Hematopoietic multipotent progenitor cell treated with erythropoietin and hydrocortisone succinate and interleukin-3 and kit ligand, for 15 days (in vitro differentiated cells): ENCODE measurements around the gene UGT1A8.
"Not testable (repeated sequence)": the region's sequence is repeated elsewhere in the genome, so short reads cannot be mapped to it uniquely, and the experiment has no call there.

Experiments used
- DNase-seq: peaks from one replicate; pipeline ENCODE4 v3.0.0-alpha.2; 2015; ENCODE audit warnings: low spot score

The UGT1A8 gene

DNA sequence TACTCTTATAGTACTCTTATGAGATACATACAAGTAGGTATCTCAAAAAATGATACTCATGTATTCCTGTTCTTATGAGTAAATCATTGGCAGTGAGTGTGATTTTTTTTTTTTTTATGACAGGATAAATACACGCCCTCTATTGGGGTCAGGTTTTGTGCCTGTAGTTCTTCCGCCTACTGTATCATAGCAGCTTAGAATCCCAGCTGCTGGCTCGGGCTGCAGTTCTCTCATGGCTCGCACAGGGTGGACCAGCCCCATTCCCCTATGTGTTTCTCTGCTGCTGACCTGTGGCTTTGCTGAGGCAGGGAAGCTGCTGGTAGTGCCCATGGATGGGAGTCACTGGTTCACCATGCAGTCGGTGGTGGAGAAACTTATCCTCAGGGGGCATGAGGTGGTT is at the start of gene UGT1A8:
Gene UGT1A8, plus strand, starts transcription at position 158 of the 400 bp plus-strand sequence. Its CDS starts 75 bp downstream, at position 233.
- not testable (repeated sequence) for DNase-seq

DNA sequence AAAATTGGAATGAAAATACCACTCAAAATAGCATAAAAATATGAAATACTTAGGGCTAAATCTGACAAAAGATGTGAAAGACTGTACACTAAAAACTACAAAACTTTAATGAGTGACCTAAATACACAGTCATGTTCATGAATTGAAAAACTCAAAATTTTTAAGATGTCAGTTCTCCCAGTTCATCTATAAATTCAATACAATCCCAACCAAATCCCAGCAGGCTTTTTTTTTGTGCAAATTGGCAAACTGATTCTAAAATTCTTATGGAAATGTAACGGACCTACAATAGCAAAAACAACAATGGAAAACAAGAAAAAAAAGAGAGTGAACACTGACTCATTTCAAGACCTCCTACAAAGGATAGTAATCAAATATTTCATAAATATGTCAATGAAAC is 46.4 kb upstream of the UGT1A8 start:
- no peak for DNase-seq

DNA sequence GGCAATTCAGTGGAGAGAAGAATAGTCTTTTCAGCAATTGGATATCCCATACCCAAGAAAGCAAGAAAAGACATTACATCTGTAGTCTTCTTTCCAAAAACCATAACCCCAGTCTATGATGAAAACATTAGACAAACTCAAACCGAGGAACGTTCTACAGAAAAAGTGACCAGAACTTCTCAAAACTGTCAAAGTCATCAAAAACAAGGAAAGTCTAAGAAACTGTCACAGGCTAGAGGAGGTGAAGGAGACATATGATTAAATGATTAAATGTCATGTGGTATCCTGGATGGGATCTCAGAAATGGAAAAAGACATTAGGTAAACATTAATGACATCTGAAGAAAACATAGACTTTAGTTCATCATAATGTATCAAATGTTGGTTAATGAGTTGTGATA is 46.0 kb upstream of the UGT1A8 start:
- DNase-seq: no peak

DNA sequence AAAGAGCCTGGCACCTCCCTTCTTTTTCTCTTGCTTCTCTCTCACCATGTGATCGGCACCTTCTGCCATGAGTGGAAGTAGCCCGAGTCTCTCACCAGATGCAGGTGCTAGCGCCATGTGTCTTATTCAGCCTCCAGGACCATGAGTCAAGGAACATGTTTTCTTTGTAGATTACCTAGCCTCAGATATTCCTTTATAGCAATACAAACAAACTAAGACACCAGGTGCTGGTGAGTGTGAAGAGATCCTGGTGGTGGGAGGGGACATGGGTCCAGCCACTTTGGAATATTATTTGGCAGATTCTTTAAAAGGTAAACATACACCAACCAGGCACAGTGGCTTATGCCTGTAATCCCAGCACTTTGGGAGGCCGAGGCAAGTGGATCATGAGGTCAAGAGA is 45.0 kb upstream of the UGT1A8 start:
- DNase-seq: no peak

DNA sequence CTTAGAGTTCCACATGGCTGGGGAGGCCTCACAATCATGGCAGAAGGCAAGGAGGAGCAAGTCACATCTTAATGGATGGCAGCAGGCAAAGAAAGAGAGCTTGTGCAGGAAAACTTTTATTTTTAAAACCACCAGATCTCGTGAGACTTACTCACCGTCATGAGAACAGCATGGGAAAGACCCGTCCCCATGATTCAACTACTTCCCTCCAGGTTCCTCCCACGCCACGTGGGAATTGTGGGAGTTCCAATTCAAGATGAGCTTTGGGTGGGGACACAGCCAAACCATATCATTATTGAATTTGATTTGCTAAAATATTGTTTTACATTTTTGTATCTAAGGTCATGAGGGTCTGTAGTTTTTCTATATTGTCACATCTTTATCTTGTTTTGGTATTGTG is 40.1 kb upstream of the UGT1A8 start:
- DNase-seq: not testable (repeated sequence)

DNA sequence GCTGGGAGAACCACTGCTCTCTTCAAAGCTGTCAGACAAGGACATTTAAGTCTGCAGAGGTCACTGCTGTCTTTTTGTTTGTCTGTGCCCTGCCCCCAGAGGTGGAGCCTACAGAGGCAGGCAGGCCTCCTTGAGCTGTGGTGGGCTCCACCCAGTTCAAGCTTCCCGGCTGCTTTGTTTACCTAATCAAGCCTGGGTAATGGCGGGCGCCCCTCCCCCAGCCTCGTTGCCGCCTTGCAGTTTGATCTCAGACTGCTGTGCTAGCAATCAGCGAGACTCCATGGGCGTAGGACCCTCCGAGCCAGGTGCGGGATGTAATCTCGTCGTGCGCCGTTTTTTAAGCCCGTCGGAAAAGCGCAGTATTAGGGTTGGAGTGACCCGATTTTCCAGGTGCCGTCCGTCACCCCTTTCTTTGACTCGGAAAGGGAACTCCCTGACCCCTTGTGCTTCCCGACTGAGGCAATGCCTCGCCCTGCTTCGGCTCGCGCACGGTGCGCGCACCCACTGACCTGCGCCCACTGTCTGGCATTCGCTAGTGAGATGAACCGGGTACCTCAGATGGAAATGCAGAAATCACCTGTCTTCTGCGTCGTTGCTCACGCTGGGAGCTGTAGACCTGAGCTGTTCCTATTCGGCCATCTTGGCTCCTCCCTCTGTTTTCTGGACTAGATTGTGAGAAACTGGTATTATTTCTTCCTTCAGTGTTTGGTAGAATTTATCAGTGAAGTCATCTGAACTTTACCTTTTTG is 34.0 kb upstream of the UGT1A8 start:
- DNase-seq: not testable (repeated sequence)

DNA sequence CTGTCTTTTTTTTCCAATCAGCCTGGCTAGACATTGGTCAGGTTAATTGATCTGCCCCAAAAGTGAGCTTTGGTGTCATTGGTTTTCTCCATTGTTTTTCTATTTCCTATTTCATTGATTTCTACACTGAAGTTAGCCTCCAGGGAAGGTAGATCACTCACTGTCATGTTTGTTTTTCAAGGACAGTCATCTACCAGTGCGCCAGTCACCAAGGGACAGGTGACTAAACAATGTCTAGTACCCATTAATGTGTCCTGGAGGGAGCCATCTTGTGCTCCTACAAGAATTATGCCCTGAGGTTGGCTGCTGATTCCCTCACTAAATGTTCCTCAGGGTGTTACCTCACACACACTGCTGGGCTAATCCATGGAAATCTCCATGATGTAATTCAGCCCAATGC is 33.2 kb upstream of the UGT1A8 start:
- no peak for DNase-seq

DNA sequence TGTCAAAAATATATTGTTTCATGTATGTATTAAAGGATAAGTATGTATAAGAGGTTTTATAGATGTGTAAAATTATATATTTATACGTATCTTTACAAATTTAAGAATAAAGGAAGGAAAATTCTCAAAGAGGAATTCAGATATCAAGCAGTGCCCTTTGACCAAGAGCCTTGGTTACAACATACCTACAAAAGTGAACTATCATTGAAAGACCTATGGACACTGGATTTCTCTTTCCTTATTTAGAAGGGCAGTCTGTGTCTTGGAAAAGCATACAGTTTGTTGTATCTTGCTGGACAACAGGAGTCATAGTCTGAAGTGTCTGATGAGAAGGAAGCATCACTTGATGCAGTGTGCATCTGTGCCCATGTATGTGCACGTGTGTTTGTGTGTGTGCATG is 29.0 kb upstream of the UGT1A8 start:
- no peak for DNase-seq

DNA sequence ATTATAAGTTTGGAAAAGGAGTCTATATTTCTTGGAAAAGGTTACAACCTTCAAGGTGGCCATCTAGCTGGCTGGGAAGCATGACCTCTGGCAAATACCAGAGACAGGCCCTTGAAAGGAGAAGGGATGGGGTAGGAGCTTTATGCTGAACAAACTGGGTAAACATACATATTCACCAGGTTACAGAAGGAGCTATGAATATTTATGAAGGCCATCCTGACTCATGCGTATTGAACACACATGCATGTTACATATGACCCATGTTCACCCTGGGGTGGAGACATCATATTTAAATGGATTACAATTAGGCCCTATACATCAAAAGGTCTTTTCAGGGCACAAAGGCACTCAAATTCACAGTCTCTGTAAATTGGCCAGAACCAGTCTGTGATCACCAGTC is 24.7 kb upstream of the UGT1A8 start:
- not testable (repeated sequence) for DNase-seq

DNA sequence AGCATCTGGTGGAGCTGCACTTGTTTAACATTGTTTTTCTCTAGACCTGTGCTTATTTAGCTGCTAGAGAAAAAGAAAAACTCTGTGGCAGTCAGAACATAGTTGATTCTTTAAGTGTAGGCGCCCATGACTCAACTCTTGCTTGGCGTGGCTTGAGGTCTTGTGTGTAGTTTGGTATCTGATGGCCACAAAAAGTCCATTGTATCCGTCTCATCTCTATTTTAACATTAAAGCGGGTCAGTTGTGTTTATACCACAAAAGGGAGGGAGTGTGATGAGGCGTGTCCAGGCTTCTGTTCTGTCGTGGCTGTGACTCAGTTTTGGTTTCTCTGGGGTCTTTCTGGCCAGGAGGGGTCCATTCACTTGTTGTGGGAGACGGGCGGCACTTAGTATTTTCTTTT is 24.2 kb upstream of the UGT1A8 start:
- DNase-seq: no peak

DNA sequence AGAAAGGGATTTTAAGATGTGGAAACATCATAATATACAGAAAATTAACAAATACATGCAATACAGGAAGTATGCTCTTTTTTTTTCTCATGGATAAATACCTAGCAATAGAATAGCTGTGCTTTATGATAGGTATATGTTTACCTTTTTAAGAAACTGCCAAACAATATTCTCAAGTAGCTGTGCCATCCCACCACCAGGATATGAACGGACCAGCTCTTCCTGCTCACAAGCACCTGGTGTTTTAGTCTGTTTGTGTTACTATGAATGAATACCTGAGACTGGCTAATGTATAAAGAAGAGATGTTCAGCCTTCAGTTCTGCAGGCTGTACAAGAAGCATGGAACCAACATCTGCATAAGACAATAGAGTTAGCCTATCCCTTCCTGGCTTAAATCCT is 19.9 kb upstream of the UGT1A8 start:
- DNase-seq: no peak

DNA sequence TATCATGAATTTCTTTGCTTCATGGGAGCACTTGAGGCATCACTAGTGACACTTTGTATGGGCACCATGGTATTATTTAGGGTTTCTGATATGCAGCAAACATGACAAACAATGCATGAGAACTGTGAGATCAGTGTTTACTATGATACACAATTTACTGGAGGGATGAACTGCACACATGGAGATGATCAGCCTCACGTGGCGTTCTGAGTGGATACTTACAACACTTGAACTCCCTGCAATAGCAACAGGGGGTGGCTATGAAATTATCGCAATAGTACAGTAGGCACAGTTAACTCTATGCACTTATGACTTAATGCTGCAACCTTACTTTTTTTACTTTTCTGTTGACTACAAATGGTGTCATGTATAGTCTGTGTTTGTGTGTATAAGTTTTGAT is 18.5 kb upstream of the UGT1A8 start:
- DNase-seq: no peak

DNA sequence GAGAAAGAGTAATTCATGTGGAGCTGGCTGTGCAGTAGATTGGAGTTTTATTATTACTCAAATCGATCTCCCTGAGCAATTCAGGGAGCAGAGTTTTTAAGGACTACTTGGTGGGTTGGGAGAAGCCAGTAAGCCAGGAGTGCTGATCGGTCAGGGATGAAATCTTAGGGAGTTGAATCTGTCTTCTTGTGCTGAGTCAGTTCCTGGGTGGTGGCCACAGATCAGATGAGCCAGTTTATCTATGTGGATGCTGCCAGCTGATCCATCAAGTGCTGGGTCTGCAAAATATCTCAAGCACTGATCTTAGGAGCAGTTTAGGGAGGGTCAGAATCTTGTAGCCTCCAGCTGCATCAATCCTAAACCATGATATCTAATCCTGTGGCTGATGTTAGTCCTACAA is 17.0 kb upstream of the UGT1A8 start:
- no peak for DNase-seq

DNA sequence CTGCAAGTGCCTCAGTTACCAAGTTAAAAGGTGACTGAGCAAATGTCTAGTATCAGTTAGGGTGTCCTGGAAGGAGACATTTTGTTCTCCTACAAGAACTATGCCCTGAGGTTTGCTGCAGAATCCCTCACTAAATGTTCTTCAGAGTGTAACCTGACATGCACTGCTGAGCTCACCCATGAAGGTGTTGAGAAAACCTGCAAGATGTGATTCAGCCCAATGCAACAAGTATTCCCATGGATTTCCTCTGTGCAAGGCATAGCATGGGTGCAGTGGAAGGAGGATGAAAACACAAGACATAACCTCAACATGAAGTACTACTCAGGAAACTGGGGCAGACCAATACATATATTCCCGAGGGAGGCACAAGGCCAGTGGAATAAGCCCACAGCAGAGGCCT is 15.4 kb upstream of the UGT1A8 start:
- DNase-seq: no peak

DNA sequence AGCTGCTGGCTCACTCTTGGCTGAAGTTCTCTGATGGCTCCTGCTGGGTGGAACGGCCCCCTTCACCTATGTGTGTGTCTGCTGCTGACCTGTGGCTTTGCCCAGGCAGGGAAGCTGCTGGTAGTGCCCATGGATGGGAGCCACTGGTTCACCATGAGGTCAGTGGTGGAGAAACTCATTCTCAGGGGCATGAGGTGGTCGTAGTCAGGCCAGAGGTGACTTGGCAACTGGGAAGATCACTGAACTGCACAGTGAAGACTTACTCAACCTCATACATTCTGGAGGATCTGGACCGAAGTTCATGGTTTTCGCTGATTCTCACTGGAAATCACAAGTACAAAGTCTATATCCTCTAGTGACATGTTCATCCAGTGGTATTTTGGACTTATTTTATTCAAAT is 13.9 kb upstream of the UGT1A8 start:
- no peak for DNase-seq

DNA sequence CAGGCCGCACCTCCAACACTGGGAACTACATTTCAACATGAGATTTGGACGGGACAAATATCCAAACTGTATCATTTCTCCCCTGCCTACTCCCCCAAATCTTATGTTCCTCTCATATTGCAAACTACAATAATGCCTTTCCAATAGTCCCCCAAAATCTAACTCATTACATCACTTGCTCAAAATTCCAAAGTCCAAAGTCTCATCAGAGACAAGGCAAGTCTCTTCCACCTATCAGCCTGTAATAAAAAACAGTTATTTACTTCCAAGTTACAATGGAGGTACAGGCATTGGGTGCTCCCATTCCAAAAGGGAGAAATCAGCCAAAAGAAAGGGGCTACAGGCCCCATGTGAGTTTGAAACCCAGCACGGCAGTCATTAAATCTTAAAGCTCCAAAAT is 12.6 kb upstream of the UGT1A8 start:
- no peak for DNase-seq

DNA sequence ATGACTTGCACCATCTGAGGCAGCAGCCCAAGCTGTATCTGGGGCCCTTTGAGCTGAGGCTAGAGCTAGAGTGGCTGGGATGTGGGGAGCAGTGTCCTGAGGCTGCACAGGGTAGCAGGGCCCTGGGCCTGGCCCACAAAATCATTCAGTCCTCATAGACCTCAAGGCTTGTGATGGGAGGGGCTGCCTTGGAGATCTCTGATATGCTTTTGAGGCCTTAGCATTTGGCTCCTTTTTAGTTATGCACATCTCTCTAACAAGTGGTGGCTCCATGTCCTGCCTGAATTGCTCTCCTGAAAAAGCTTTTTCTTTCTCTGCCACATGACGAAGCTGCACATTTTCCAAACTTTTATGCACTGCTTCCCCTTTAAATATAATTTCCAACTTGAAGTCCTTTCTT is 11.8 kb upstream of the UGT1A8 start:
- DNase-seq: no peak

DNA sequence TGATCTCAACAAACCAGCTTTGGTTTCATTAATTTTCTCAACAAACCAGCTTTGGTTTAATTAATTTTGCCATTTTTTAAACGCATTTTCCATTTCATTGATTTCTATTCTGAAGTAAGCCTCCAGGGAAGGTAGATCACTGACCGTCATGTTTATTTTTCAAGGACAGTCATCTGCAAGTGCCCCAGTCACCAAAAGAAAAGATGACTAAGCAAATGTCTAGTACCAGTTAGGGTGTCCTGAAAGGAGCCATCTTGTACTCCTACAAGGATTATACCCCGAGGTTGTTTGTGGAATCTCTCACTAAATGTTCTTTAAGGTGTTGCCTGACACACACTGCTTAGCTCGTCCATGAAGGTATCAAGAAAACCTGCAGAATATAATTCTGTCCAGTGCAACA is 6.1 kb upstream of the UGT1A8 start:
- DNase-seq: no peak

DNA sequence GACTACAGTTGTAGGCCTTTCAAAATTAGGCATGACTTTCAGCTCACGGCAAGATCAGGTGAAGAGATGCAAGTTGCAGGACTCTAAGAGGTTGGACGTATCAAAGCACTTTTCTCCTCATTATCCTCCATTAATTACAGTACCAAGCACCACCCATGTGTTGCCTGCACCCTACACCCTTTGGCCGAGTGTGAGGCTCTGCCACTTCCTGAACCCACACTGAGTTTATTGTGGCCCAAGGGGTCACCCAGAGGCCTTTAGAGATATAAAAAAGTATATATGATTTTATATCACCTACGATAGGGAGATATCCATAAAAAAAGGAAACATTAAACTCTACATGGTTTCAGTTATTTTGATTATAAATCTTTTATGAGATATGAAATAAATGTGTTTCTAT is 2.8 kb downstream of the UGT1A8 start:
- no peak for DNase-seq

DNA sequence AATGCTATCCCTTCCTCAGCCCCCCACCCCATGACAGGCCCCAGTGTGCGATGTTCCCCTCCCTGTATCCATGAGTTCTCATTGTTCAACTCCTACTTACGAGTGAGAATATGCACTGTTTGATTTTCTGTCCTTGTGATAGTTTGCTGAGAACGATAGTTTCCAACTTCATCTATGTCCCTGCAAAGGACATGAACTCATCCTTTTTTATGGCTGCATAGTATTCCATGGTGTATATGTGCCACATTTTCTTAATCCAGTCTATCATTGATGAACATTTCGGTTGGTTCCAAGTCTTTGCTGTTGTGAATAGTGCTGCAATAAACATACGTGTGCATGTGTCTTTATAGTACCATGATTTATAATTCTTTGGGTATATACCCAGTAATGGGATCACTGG is 4.4 kb downstream of the UGT1A8 start:
- not testable (repeated sequence) for DNase-seq

DNA sequence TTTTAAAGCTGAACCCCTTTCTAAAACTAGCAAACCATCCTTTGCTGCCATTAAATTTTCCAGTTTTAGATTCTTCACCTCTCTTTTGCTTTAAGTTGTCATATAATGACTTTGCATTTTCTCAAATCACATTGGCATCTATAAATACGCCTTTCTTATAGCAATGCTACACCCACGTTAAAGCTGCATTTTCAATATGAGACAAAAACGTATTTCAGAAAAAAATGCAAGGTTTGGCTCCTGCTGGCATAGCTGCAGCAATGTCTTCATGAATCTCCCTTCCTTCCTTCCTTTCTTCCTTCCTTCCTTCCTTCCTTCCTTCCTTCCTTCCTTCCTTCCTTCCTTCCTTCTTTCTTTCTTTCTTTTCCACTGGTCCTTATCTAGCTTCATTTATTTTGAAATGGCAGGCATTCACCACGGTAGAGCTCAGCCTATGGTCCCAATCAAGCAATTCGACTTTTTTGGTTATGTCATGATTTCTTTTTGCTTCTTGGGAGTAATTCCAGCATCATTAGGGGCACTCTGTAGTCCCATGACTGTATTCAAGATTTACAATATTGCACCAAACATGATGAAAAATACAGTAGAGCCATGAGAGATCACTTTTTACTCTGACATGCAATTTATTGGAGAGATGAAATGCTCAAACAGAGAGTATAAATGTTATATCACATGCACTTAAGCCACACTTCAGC is 10.0 kb downstream of the UGT1A8 start:
- no peak for DNase-seq

DNA sequence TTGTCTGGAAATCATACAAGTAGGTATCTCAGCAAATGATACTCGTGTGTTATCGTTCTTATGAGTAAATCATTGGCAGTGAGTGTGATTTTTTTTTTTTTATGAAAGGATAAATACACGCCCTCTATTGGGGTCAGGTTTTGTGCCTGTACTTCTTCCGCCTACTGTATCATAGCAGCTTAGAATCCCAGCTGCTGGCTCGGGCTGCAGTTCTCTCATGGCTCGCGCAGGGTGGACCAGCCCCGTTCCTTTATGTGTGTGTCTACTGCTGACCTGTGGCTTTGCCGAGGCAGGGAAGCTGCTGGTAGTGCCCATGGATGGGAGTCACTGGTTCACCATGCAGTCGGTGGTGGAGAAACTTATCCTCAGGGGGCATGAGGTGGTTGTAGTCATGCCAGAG is 18.9 kb downstream of the UGT1A8 start, which contains the start of gene UGT1A10:
Gene UGT1A10, plus strand, starts transcription at position 143 of the 400 bp plus-strand sequence. Its CDS starts 75 bp downstream, at position 218.
- DNase-seq: not testable (repeated sequence)

DNA sequence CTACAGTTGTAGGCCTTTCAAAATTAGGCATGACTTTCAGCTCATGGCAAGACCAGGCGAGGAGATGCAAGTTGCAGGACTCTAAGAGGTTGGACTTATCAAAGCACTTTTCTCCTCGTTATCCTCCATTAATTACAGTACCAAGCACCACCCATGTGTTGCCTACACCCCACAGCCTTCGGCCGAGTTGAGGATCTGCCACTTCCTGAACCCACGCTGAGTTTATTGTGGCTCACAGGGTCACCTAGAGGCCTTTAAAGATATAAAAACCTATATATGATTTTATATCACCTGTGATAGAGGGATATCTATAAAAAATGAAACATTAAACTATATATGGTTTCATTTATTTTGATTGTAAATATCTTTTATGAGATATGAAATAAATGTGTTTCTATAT is 21.4 kb downstream of the UGT1A8 start:
- DNase-seq: no peak

DNA sequence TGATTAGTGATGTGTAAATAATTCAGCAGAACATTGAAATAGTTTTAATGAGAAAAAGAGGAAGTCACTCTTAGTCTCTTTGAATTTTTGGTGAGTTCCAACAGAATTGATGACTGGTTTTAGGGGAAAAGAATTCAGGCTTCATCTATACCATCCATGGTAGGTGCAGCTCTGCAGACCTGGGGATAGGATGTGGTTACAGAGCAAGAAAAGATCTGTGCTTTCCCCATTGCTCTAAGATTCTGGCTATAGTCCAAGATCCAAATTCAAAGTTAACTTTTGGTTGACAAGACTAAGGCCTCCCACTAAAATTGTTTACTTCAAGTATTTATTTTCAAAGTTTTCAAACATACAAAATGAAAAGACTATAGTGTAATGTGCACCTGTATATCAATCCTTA is 22.4 kb downstream of the UGT1A8 start:
- no peak for DNase-seq
